ENCODE measurements around the gene U2SURP. TPM values are rescaled to one million over a fixed set of nuclear protein-coding genes. Genes with fewer than 3 reads are reported as not detected.

Gene U2SURP
- total RNA-seq, 1 donor from 2014 or later = 72.2 TPM

DNA sequence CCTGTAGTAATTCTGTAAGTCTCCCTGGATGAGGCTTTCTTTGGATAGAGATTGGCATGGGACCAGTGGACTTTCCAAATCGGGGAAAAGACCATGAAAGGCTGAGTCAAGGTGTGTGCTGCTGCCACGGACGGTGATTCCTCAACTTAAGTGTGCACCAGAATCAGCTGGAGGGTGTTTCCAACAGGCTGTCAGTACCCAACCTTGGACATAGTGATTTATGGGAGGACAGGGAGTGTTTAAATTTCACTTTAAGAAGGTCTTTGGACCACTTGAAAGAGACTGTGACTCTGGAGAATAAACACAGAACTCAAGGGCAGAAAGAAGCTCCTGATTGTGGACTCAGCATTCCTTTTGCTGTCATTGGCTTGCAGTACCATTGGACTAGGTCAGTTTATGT is 97.8 kb downstream of the U2SURP start:
- TF ChIP-seq, protein P1, sequence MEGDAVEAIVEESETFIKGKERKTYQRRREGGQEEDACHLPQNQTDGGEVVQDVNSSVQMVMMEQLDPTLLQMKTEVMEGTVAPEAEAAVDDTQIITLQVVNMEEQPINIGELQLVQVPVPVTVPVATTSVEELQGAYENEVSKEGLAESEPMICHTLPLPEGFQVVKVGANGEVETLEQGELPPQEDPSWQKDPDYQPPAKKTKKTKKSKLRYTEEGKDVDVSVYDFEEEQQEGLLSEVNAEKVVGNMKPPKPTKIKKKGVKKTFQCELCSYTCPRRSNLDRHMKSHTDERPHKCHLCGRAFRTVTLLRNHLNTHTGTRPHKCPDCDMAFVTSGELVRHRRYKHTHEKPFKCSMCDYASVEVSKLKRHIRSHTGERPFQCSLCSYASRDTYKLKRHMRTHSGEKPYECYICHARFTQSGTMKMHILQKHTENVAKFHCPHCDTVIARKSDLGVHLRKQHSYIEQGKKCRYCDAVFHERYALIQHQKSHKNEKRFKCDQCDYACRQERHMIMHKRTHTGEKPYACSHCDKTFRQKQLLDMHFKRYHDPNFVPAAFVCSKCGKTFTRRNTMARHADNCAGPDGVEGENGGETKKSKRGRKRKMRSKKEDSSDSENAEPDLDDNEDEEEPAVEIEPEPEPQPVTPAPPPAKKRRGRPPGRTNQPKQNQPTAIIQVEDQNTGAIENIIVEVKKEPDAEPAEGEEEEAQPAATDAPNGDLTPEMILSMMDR (IDR thresholded peaks at IDR 0.05) = no peak
- TF ChIP-seq POLR2A (IDR thresholded peaks at IDR 0.05) (no peak), POLR2AphosphoS5 (IDR thresholded peaks at IDR 0.05; ENCODE audit: insufficient read depth in 1 of 2, low read depth in 1 of 2) (no peak)
- intact Hi-C loops (cut with DNase I) = no loop called here
- Histone ChIP-seq H3K4me1 (peaks cover 4% of the 10 kb centered on the region), H3K4me3 (no peak overlapping the region), H3K9me3 (no peaks in the 10 kb centered on the region), H3K36me3 (no peaks in the 10 kb centered on the region), H3K27me3 (no peaks in the 10 kb centered on the region), H3K27ac (no peak overlapping the region)
- DNase-seq (ENCODE audit: extremely low spot score in 2 of 2) = no peak

DNA sequence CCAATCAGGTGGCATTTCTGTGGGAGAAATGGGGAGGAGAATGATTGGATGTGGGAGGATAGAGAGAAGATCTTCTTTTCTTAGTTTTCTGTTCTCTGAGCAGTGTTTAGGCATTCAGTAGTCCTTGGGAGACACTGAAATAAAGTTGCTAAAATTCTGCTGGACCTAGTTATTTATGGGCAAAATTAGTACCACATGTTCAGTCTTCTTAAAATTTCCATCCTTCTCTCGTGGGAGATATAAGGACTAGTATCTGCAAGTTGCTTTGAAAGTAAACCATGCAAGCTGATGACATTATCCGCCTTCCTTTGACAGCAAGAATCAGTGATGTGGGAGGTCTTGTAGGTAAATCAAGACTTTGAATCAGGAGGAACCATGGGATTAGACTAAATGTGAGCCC is 98.3 kb downstream of the U2SURP start:
- H3K27ac ChIP-seq = no peak overlapping the region
- no peaks in the 10 kb centered on the region for H3K27me3 ChIP-seq
- TF ChIP-seq, protein P1 (IDR thresholded peaks at IDR 0.05) = no peak
- TF ChIP-seq POLR2A (IDR thresholded peaks at IDR 0.05) = no peak
- no peak for TF ChIP-seq POLR2AphosphoS5 (IDR thresholded peaks at IDR 0.05; ENCODE audit: insufficient read depth in 1 of 2, low read depth in 1 of 2)
- no peak overlapping the region for H3K4me3 ChIP-seq
- peaks cover 4% of the 10 kb centered on the region for H3K4me1 ChIP-seq
- DNase-seq (ENCODE audit: extremely low spot score in 2 of 2) = no peak
- H3K36me3 ChIP-seq = no peaks in the 10 kb centered on the region
- intact Hi-C loops (cut with DNase I) = no loop called here
- no peaks in the 10 kb centered on the region for H3K9me3 ChIP-seq

DNA sequence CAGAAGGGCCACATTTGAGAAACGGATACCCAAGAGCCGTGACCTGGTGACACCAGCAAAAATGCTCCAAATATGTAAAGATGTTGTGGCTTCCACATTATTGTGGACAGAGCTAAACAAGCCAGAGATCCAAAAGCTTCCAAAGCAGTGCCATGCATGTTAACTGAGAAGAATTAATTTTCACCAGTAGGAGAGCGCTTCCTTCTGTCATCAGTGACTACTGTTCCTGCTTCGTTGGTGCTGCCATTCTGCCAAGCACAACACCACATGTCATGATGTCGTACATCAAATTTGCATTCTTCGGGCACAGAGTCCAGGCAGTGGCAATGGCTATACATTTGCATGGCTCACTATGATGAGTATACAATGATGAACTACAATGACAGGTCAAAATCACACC is 99.1 kb downstream of the U2SURP start:
- TF ChIP-seq POLR2AphosphoS5 (IDR thresholded peaks at IDR 0.05; ENCODE audit: insufficient read depth in 1 of 2, low read depth in 1 of 2) (no peak), POLR2A (IDR thresholded peaks at IDR 0.05) (no peak)
- TF ChIP-seq, protein P1 (IDR thresholded peaks at IDR 0.05) = no peak
- DNase-seq (ENCODE audit: extremely low spot score in 2 of 2) = no peak
- peaks cover 4% of the 10 kb centered on the region for H3K4me1 ChIP-seq
- peaks cover 7% of the 10 kb centered on the region for H3K9me3 ChIP-seq
- no peak overlapping the region for H3K4me3 ChIP-seq
- no peak overlapping the region for H3K27ac ChIP-seq
- no peaks in the 10 kb centered on the region for H3K27me3 ChIP-seq
- no peaks in the 10 kb centered on the region for H3K36me3 ChIP-seq
- intact Hi-C loops (cut with DNase I) = no loop called here

DNA sequence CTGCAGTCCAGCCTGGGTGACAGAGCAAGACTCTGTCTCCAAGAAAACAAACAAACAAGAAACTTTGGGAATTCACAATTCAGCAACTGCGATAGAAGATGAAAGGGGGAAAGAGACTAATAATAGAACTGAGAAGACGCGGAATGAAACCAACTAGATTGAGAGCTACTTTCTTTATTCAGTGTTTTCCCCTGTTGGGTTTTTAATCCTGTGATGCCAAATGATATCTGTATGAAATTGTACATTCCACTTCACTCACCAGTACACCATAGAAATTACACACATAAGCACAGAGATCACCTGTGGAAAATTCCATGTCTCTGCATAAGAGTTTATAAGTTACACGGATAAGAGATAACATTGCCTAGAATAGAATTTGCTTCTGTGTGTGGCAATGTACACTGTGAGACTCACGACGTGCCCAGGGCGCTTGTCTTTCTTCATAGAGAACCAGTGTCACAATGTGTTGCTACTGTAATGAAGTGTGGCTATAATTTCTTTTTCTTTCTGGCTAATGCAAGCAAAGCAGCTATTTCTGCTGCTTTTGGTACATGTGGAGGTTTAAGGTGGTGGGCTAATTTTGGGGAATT is 100.5 kb downstream of the U2SURP start:
- Histone ChIP-seq H3K4me3 (no peak overlapping the region), H3K4me1 (peaks cover 4% of the 10 kb centered on the region), H3K27me3 (no peaks in the 10 kb centered on the region), H3K36me3 (no peaks in the 10 kb centered on the region), H3K9me3 (peaks cover 11% of the 10 kb centered on the region), H3K27ac (no peak overlapping the region)
- DNase-seq (ENCODE audit: extremely low spot score in 2 of 2) = no peak
- intact Hi-C loops (cut with DNase I) = no loop called here
- no peak for TF ChIP-seq POLR2A (IDR thresholded peaks at IDR 0.05)
- TF ChIP-seq, protein P1 (IDR thresholded peaks at IDR 0.05) = no peak

DNA sequence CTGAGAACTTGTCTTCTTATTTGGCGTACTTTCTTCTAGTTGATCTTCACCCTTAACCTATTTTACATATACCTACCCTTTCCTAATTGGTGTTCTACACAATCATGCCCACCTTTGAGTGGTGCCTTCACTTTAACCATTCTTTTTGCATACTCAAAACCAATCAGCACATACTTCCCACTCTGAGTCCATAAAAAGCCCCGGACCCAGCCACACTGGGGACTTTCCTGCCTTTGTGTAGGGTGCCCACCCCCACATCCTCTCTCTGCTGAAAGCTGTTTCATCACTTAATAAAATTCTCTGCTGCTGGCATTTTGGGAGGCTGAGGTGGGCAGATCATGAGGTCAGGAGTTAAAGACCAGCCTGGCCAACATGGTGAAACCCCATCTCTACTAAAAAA is 102.3 kb downstream of the U2SURP start:
- Histone ChIP-seq H3K27me3 (no peaks in the 10 kb centered on the region), H3K27ac (no peak overlapping the region), H3K4me3 (no peak overlapping the region), H3K9me3 (peaks cover 11% of the 10 kb centered on the region), H3K4me1 (peaks cover 4% of the 10 kb centered on the region), H3K36me3 (no peaks in the 10 kb centered on the region)
- TF ChIP-seq POLR2A (IDR thresholded peaks at IDR 0.05) (no peak), POLR2AphosphoS5 (IDR thresholded peaks at IDR 0.05; ENCODE audit: insufficient read depth in 1 of 2, low read depth in 1 of 2) (no peak)
- TF ChIP-seq, protein P1 (IDR thresholded peaks at IDR 0.05) = no peak
- DNase-seq (ENCODE audit: extremely low spot score in 2 of 2) = no peak
- intact Hi-C loops (cut with DNase I) = no loop called here
